HL-60 (cell line): ENCODE results near the gene PROK1.

Experiments
- DNase-seq, 2 experiments: peaks; one replicate each; pipeline ENCODE4 v3.0.0-alpha.2; 2010 to 2020; ENCODE audit warnings: low read depth in 1 of 2, low spot score in 1 of 2
- H3K27ac ChIP-seq: fragments of 250-450 bp; sonication (Bioruptor Pico); replicated peaks from 2 replicates; pipeline ENCODE4 v1.5.1; 2020; ENCODE audit warnings: mild to moderate bottlenecking, moderate library complexity
- H3K27me3 ChIP-seq: fragments of 250-450 bp; sonication (Bioruptor Pico); 2 replicates; pipeline ENCODE4 v1.5.1; 2021; ENCODE audit warnings: mild to moderate bottlenecking, moderate library complexity; ENCODE audit not compliant: insufficient read depth, poor library complexity, severe bottlenecking
- H3K4me3 ChIP-seq: replicated peaks from 2 replicates; pipeline ENCODE4 v1.5.1; 2011; ENCODE audit warnings: mild to moderate bottlenecking, control low read depth, low read length; ENCODE audit not compliant: insufficient read depth
- GABPA ChIP-seq: IDR thresholded peaks from 2 replicates; pipeline ENCODE4 v1.6.1; 2012; ENCODE audit warnings: low read depth
- POLR2AphosphoS5 ChIP-seq: IDR thresholded peaks from 2 replicates; pipeline ENCODE4 v1.6.1; 2012; ENCODE audit warnings: low read depth
- SPI1 ChIP-seq: IDR thresholded peaks from 2 replicates; pipeline ENCODE4 v1.6.1; 2012; ENCODE audit warnings: low read depth, mild to moderate bottlenecking, borderline replicate concordance
- TF ChIP-seq, protein P1 (sequence below): IDR thresholded peaks from one replicate; pipeline ENCODE4 v1.5.1; 2011; ENCODE audit warnings: low read length, control low read depth, inconsistent platforms; ENCODE audit not compliant: insufficient read depth
- TF ChIP-seq, protein P2 (sequence below): IDR thresholded peaks from 2 replicates; pipeline ENCODE4 v1.6.1; 2012; ENCODE audit warnings: low read depth; ENCODE audit not compliant: insufficient replicate concordance

Gene PROK1

DNA sequence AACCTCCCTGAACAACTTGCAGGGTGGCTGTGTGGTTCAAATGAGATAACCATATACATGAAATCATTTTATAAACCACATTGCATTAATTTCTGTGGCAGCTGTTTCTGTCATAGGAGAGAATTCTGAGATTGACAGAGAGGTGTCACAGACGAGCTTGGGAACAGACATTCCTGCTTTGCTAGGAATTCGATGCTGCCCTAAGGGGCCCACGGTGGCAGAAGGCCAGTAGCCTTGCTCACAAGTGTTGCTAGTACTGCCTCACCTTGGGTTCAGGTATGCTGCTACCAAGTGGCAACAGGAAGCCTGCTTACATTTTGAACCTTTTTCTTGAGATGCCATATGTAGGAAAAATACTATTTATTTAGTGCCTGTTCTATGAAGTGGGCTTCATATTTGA is 54.6 kb downstream of the PROK1 start:
- TF ChIP-seq SPI1 (no peak), POLR2AphosphoS5 (no peak), GABPA (no peak)
- TF ChIP-seq, protein P1, sequence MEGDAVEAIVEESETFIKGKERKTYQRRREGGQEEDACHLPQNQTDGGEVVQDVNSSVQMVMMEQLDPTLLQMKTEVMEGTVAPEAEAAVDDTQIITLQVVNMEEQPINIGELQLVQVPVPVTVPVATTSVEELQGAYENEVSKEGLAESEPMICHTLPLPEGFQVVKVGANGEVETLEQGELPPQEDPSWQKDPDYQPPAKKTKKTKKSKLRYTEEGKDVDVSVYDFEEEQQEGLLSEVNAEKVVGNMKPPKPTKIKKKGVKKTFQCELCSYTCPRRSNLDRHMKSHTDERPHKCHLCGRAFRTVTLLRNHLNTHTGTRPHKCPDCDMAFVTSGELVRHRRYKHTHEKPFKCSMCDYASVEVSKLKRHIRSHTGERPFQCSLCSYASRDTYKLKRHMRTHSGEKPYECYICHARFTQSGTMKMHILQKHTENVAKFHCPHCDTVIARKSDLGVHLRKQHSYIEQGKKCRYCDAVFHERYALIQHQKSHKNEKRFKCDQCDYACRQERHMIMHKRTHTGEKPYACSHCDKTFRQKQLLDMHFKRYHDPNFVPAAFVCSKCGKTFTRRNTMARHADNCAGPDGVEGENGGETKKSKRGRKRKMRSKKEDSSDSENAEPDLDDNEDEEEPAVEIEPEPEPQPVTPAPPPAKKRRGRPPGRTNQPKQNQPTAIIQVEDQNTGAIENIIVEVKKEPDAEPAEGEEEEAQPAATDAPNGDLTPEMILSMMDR, result no peak
- TF ChIP-seq, protein P2, sequence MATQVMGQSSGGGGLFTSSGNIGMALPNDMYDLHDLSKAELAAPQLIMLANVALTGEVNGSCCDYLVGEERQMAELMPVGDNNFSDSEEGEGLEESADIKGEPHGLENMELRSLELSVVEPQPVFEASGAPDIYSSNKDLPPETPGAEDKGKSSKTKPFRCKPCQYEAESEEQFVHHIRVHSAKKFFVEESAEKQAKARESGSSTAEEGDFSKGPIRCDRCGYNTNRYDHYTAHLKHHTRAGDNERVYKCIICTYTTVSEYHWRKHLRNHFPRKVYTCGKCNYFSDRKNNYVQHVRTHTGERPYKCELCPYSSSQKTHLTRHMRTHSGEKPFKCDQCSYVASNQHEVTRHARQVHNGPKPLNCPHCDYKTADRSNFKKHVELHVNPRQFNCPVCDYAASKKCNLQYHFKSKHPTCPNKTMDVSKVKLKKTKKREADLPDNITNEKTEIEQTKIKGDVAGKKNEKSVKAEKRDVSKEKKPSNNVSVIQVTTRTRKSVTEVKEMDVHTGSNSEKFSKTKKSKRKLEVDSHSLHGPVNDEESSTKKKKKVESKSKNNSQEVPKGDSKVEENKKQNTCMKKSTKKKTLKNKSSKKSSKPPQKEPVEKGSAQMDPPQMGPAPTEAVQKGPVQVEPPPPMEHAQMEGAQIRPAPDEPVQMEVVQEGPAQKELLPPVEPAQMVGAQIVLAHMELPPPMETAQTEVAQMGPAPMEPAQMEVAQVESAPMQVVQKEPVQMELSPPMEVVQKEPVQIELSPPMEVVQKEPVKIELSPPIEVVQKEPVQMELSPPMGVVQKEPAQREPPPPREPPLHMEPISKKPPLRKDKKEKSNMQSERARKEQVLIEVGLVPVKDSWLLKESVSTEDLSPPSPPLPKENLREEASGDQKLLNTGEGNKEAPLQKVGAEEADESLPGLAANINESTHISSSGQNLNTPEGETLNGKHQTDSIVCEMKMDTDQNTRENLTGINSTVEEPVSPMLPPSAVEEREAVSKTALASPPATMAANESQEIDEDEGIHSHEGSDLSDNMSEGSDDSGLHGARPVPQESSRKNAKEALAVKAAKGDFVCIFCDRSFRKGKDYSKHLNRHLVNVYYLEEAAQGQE, result no peak
- Histone ChIP-seq H3K4me3 (no peak overlapping the region), H3K27ac (no peak overlapping the region), H3K27me3 (no peaks in the 10 kb centered on the region)
- DNase-seq, result no peak

DNA sequence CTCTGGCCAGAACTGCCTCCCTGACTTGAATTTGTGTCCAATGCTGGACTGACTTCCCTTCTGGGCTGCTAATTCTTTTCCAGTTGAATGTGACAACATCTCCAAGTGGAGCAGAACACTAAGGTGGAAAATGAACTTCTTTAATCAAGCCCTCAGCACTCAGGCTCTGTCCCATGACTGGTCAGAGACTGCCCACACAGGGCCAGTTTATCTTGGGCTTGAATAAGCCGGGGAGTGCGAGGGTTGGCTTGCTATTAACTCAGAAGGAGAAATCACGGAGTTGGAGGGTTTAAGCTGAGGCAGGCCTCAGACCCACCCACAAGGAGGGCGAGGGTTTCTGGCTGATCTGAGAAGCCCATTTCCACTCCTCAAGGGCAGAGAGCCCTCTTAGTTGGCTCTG is 55.6 kb downstream of the PROK1 start:
- TF ChIP-seq, protein P1, result no peak
- no peak for TF ChIP-seq POLR2AphosphoS5
- TF ChIP-seq, protein P2, result no peak
- no peak for TF ChIP-seq GABPA
- TF ChIP-seq SPI1, result no peak
- Histone ChIP-seq H3K27me3 (no peaks in the 10 kb centered on the region), H3K27ac (no peak overlapping the region), H3K4me3 (no peak overlapping the region)
- no peak for DNase-seq
